Calu3 (cell line): ENCODE results near the gene XIRP1. TPM values are rescaled to one million over a fixed set of nuclear protein-coding genes. Genes with fewer than 3 reads are reported as not detected.
A peak's percentile ranks its signal among the peaks of the same experiment; 100 is the strongest.

Experiments
- BruUV-seq: library from RNA; stranded (reverse); fragments of 400-500 nt; replicated peaks from 2 replicates; lab custom pipeline; 2021; lab: Mats Ljungman, UMichigan
- CTCF ChIA-PET: fragments of 300-600 bp; sonication (Branson Sonifier 250); formaldehyde crosslinking; loops from one replicate; lab custom pipeline; 2022; ENCODE audit warnings: antibody characterized with exemption; lab: Charles Lee
- DNase-seq: peaks from one replicate; pipeline ENCODE4 v3.0.0; 2022
- H3K27ac Mint-ChIP-seq: one replicate; pipeline ENCODE4 v1.8.0; 2022; ENCODE audit warnings: mixed read lengths; ENCODE audit not compliant: unreplicated experiment
- H3K27me3 Mint-ChIP-seq: one replicate; pipeline ENCODE4 v1.8.0; 2022; ENCODE audit warnings: mixed read lengths; ENCODE audit not compliant: unreplicated experiment
- H3K36me3 Mint-ChIP-seq: one replicate; pipeline ENCODE4 v1.8.0; 2022; ENCODE audit warnings: mild to moderate bottlenecking, moderate library complexity, mixed read lengths; ENCODE audit not compliant: insufficient read depth, unreplicated experiment
- H3K4me1 Mint-ChIP-seq: one replicate; pipeline ENCODE4 v1.8.0; 2022; ENCODE audit warnings: mild to moderate bottlenecking, low read depth, mixed read lengths; ENCODE audit not compliant: unreplicated experiment
- H3K4me3 Mint-ChIP-seq: one replicate; pipeline ENCODE4 v1.8.0; 2022; ENCODE audit warnings: mild to moderate bottlenecking, low read depth, moderate library complexity, mixed read lengths; ENCODE audit not compliant: unreplicated experiment
- H3K9me3 Mint-ChIP-seq: one replicate; pipeline ENCODE4 v1.8.0; 2022; ENCODE audit warnings: low read depth, mixed read lengths; ENCODE audit not compliant: unreplicated experiment
- intact Hi-C: fragments of 100-400 bp; cut with micrococcal nuclease; formaldehyde crosslinking; loops from one replicate; pipeline ENCODE4 v1.10.0; 2022; ENCODE audit not compliant: unreplicated experiment
- total RNA-seq: library from RNA; stranded (reverse); gene quantifications from 2 replicates; pipeline ENCODE4 v1.2.3, GENCODE V29; 2022
- TF ChIP-seq, protein P1 (sequence below): fragments of 200-600 bp; IDR thresholded peaks from one replicate; pipeline ENCODE4 v1.8.0; 2022; ENCODE audit warnings: antibody characterized with exemption; ENCODE audit not compliant: unreplicated experiment

Gene XIRP1
- total RNA-seq, 1 experiment from 2014 or later = not detected

DNA sequence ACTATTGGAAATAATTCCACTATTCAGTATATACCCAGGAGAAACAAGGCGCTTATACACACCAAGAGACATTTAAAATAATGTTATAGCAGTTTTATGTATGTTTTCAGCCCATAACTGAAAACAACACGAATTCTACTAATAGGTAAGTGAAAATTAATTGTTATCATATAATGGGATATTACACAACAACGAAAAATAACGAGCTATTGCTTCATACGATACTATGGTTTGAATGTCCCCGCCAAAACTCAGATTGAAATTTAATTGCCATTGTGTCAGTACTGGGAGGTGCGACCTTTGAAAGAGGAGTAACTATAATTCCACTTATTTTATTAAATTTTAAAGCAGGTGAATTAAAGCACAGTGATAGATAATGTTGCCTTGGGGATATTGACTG, 35.0 kb downstream of the XIRP1 start:
- Mint-ChIP-seq H3K4me3 (no peak overlapping the region), H3K9me3 (no peaks in the 10 kb centered on the region), H3K27ac (no peak overlapping the region), H3K4me1 (peaks cover 10% of the 10 kb centered on the region), H3K27me3 (no peaks in the 10 kb centered on the region), H3K36me3 (peaks cover 24% of the 10 kb centered on the region)
- DNase-seq = no peak
- TF ChIP-seq, protein P1, sequence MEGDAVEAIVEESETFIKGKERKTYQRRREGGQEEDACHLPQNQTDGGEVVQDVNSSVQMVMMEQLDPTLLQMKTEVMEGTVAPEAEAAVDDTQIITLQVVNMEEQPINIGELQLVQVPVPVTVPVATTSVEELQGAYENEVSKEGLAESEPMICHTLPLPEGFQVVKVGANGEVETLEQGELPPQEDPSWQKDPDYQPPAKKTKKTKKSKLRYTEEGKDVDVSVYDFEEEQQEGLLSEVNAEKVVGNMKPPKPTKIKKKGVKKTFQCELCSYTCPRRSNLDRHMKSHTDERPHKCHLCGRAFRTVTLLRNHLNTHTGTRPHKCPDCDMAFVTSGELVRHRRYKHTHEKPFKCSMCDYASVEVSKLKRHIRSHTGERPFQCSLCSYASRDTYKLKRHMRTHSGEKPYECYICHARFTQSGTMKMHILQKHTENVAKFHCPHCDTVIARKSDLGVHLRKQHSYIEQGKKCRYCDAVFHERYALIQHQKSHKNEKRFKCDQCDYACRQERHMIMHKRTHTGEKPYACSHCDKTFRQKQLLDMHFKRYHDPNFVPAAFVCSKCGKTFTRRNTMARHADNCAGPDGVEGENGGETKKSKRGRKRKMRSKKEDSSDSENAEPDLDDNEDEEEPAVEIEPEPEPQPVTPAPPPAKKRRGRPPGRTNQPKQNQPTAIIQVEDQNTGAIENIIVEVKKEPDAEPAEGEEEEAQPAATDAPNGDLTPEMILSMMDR = no peak
- intact Hi-C loops = no loop called here
- CTCF ChIA-PET = no interaction called here
- no TSS peak for BruUV-seq

DNA sequence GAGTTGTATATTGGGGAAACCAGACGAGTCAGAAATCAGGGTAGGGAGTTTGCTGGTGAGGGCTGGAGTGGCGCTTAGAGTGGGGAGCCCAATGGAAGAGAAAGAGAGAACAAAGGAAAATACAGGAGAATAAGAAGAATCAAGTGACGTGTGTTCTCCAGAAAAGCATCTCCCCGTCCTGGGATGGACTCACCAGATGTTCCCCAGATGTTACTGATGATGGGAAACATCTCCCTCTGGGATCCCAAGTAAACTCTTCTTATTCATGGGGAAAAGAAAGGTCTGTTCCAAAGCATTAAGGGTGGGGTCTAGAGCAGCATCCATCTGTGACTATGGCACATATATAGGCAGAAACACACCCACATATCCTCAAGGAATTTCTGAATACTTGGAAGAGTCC, 36.0 kb downstream of the XIRP1 start:
- CTCF ChIA-PET = no interaction called here
- Mint-ChIP-seq H3K4me3 (no peak overlapping the region), H3K27ac (no peak overlapping the region), H3K4me1 (peaks cover 19% of the 10 kb centered on the region), H3K27me3 (no peaks in the 10 kb centered on the region), H3K9me3 (no peaks in the 10 kb centered on the region), H3K36me3 (peaks cover 33% of the 10 kb centered on the region)
- no TSS peak for BruUV-seq
- DNase-seq = no peak
- intact Hi-C loops = no loop called here
- TF ChIP-seq, protein P1 = no peak

DNA sequence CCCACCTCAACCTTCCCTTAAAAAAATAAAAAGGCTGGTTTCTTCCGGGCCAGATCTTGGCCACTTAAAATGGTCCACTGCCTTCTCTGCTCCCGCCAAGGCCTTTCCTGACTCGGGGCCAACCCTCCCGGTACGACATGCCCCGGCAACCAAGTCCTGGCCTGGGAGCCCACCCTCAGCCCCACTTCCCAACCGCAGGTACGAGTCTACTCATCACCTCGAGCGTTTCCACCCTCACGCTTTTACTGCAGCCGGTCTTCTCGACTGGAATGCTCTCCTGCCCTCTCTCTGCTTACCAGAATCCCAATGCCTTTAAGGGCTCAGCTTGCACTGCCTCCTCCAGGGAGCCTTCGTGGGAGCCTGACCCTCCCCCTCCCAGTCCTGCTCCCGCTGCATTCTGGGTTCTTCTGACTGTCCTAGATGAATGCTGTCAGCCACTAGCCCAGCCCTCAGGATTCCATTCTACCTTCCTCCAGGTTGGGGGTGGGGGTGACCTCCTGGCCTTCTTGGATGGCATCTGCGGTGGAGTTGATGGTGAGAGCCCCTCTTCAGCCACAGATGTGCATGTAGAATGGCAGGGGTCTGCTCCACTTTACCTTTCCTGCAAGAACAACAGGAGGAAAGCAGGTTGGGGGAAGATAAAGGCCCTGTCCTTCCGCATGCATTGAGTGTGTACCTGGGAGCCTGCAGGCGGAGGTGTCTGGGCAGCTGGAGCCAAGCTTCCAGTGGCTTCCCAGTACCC, 37.9 kb downstream of the XIRP1 start:
- no peaks in the 10 kb centered on the region for H3K27me3 Mint-ChIP-seq
- H3K4me1 Mint-ChIP-seq = peaks cover 35% of the 10 kb centered on the region
- BruUV-seq = TSS peak; percentile 59
- DNase-seq = no peak
- TF ChIP-seq, protein P1 = no peak
- CTCF ChIA-PET = no interaction called here
- intact Hi-C loops = no loop called here
- H3K4me3 Mint-ChIP-seq = peak overlapping the region; percentile 88
- peaks cover 47% of the 10 kb centered on the region for H3K36me3 Mint-ChIP-seq
- H3K27ac Mint-ChIP-seq = peak overlapping the region; percentile 94
- H3K9me3 Mint-ChIP-seq = no peaks in the 10 kb centered on the region

DNA sequence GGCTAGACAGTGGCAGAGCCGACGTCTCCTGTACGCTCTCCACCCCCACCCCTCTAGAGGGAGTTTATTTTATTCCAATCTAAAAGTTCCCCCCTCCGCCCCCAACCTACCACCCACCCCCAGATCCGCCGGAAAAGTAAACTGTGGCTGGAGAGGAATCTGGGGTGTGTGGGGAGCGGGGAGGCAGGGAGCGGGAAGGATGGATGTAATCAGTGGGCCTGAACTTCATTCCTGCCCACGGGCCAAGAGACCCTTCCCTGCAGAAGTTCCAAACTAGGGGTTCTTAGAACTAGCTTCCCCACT, 38.5 kb downstream of the XIRP1 start:
- peak overlapping the region; percentile 88 for H3K4me3 Mint-ChIP-seq
- peaks cover 40% of the 10 kb centered on the region for H3K4me1 Mint-ChIP-seq
- CTCF ChIA-PET = no interaction called here
- H3K27ac Mint-ChIP-seq = peak overlapping the region; percentile 94
- intact Hi-C loops = no loop called here
- peaks cover 51% of the 10 kb centered on the region for H3K36me3 Mint-ChIP-seq
- H3K9me3 Mint-ChIP-seq = no peaks in the 10 kb centered on the region
- no peaks in the 10 kb centered on the region for H3K27me3 Mint-ChIP-seq
- DNase-seq = no peak
- TF ChIP-seq, protein P1 = no peak
- no TSS peak for BruUV-seq
